HG02678 (cell line): Measurements from ENCODE around the gene ZNF337.
"Not testable (repeated sequence)": the region's sequence is repeated elsewhere in the genome, so short reads cannot be mapped to it uniquely, and the experiment has no call there.

Source experiments
- ATAC-seq: cut with Tn5 transposase; IDR thresholded peaks from one replicate; pipeline ENCODE4 v1.9.1; 2021; ENCODE audit warnings: mild to moderate bottlenecking, moderate library complexity; ENCODE audit not compliant: unreplicated experiment

ZNF337 gene

GRCh38 chr20:25630615-25631014 lies 66.0 kb downstream of the ZNF337 start:
- ATAC-seq, result not testable (repeated sequence)

- ATAC-seq, result no peak
Observed at GRCh38 chr20:25629816-25630499, 66.7 kb downstream of the ZNF337 start.

GRCh38 chr20:25626779-25627178 lies 69.9 kb downstream of the ZNF337 start:
- ATAC-seq, result no peak

GRCh38 chr20:25624500-25624939 lies 72.1 kb downstream of the ZNF337 start:
- no peak for ATAC-seq
